ENCODE results near the gene NRN1.
"Not testable (repeated sequence)": the region's sequence is repeated elsewhere in the genome, so short reads cannot be mapped to it uniquely, and the experiment has no call there.

NRN1 gene

DNA sequence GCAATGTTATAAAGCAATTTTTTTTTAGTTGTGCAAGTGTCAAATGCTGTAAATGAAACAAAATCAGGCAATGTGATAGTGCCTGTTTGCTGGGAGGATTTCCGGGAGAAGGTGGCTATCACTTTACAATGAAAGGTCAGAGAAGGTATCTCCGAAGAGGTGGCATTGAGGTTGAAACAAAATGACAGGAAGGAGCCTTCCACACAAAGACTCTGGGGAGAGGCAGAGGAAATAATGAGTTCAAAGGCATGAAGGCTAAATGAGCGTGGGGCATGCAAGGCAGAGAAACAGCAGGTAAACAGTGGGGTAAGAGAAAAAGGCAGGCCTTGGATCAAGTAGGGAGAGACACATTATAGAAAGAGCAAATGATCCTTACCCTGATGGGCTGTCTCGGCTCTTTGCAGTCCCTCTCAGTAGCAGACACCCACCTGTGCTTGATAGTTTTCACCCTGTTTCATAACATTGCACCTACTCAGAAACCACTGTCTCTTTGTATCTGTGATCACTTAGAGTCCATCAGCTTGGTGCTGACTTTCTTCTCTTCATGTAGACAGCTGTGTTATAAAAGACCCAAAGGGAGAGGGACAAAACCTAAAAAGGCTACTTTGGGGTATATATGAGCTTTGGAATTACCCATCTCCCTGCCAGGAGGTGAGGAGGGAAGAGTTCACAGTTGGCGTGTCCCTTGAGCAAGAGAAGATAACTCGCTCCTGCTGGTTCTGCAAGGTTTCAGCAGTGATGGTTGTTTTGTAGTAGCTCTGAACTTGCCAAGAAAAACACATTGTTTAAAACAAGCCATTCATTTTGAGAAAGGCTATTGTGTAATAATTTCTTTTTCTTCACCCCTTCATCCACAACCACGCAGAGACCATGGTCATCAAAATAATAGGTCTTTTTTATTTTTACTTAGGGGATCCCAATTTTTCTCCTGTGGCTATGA, 22.3 kb downstream of the NRN1 start:
- DNase-seq (ENCODE audit: low spot score) (no peak), FAIRE-seq (no peak)

DNA sequence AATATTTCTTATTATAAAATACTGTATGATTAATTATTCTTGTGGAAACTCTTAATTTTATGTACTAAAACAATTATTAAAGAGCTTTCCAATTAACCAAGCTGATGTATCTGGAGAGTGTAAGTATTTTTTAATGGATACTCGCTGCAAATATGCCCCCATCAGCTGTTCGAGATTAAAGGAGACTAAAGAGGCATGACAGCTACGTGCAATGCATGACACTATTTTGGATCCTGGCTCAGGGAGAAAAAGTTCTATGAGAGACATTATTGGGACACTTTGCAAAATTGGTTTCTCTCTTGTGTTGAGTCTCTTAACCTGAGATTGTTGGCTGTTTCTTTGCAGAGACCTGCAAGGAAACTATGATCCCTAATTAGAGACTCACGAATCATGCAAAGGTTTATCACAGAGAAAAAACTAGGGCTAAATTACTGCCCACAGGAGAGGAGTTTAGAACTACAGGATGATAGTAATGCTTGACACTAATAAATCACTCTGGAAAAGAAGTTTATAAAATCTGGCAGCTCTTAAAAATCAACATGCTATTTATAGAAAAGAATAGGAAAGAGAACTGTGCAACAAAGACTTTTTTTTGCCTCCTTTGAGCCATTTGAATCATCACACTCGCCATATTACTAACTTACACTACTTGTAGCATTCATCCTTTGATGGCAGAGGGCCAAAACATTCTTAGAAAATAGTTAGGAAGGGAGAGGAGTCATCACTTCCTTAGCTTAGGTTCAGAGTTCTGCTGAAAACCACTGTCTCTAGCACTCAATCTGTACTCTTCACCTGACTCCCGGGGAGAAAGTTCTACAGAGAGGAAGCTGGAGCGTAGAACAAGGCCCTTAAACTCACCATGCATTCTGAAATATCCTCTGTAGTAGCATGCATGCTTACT, 25.3 kb downstream of the NRN1 start:
- FAIRE-seq (no peak), DNase-seq (ENCODE audit: low spot score) (peak; percentile 23)

GRCh38 chr6:5979650-5980420, 26.9 kb downstream of the NRN1 start:
- FAIRE-seq: no peak

DNA sequence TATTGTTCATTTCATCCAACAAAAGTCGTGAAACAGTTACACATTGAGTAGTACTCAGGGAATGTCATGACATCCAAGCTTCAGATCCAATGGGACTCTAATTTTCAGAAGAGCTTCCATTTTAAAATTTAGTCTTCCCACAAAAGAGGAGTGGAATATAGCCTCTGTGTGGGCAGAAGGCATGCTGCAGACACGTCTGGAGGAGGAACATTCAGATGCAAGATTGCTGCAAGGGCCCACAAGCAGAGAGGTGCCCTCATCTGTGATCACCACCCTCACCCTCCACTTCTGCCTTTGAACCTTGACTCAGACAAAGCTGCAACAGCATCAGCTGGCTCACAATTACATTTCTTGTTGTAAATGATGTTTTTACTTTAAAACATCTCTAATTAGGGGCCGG, 29.9 kb downstream of the NRN1 start:
- DNase-seq (ENCODE audit: low spot score) (no peak), FAIRE-seq (no peak)

More at GRCh38 chr6:5979650-5980420, 26.9 kb downstream of the NRN1 start:
- no peak for DNase-seq (ENCODE audit: low spot score)

DNA sequence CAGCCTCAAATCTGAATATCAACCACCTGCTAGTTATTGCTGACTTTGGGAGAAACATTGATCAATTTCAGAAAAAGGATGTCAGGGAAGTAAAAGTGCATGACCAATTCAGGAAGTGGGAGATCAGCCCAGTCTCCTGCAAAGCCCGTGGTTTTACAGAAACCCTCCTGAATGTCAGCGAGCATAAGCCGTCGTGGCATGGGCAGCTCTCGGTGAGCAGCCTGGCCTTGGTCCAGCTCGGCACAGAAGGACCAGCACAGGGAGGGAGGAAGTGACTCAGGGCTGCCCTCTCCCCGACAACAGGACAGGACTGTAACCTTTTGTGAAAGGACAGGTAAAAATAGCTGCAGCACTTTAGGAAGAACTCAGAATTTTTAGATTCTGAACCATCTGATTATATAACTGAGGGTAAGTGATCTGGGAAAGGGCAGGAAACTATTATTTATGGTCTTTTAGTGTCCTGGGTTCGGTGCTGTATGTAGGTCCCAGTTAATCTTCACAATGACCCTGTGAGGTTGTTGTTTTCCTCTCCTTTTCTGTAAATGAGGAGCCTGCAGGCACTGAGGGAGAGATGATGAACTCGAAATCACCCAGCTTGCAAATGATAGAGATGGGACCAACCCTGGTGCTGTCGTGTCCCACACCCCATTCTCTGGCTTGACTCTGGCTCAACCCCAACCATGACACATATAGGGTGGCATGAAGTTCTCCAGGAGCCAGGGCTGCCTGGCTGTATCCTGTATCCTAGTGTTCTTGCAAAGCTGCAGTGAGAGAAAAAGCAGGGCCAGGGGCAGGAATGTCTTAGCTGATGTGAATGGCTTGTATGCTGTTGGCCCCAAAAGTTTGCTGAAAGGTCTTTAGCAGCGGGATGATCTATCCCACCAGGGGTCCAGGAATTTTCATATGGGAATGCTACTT, 37.6 kb downstream of the NRN1 start:
- FAIRE-seq: no peak

GRCh38 chr6:5968036-5968435, 38.7 kb downstream of the NRN1 start:
- not testable (repeated sequence) for FAIRE-seq; DNase-seq (ENCODE audit: low spot score)

More for the DNA sequence above, 37.6 kb downstream of the NRN1 start:
- peak; percentile 14 for DNase-seq (ENCODE audit: low spot score)

- DNase-seq (ENCODE audit: low spot score) (no peak), FAIRE-seq (no peak)
These were observed 39.1 kb downstream of the NRN1 start for GRCh38 chr6:5967594-5967993.

DNA sequence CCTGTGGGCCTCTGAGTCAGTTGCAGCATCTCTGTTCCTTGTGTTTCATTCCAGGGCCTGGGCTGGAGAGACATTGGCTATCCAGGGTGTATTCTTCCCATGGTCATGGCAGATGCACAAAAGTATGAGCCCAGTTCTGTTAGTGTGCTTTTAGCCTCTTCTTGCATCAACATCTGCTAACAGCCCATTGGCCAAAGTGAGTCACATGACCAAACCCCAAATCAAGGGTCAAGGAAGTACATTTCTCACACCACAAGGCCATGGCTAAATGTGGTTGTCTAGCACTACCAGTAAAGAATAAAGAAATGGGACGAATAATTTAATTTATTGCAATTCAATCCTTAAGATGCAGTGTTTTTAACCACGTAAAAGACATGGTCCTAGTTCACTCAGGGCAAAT, 43.9 kb downstream of the NRN1 start:
- no peak for DNase-seq (ENCODE audit: low spot score)
- no peak for FAIRE-seq

DNA sequence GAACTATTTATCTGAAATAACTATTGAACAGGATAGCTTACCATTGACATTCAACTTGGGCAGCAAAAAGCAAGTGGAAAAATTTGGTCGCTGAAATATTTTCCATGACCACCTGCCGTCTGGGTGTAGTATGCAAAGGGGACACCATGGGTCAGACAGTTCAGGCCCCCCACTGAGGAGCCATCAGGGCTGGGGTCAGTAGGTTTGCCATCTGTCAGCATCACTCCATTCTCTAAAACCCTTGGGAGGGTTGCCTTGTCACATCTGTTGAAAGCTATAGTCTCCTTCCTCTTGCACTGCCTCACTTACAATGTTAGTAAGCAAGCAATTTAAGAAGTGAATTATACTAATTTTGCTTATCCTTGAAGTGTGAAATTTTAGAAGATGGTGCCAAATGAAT, 44.9 kb downstream of the NRN1 start:
- DNase-seq (ENCODE audit: low spot score) (no peak), FAIRE-seq (no peak)

GRCh38 chr6:5960456-5960855, 46.3 kb downstream of the NRN1 start:
- FAIRE-seq: no peak
- DNase-seq (ENCODE audit: low spot score): no peak

GRCh38 chr6:5958921-5959320, 47.8 kb downstream of the NRN1 start:
- FAIRE-seq (no peak), DNase-seq (ENCODE audit: low spot score) (no peak)

DNA sequence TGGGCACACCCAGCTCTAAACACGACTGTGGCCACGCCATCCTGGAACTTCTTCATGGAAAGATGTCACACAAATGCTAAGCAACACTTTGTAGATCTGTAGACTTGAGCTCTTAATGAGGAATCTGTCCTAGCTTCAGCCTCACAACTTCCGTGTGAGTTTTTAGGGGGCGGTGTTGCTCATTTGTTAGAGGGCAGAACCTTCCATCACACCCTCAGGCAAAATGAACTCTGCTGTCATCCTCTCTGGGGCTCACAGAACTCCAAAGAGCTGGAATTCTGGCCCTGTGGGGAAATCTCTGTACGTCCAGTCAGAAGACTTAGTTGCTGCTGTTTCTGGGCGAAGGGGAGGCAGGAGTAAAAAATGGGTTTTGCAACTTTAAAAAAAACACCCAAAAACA, 49.8 kb downstream of the NRN1 start:
- FAIRE-seq: no peak

DNA sequence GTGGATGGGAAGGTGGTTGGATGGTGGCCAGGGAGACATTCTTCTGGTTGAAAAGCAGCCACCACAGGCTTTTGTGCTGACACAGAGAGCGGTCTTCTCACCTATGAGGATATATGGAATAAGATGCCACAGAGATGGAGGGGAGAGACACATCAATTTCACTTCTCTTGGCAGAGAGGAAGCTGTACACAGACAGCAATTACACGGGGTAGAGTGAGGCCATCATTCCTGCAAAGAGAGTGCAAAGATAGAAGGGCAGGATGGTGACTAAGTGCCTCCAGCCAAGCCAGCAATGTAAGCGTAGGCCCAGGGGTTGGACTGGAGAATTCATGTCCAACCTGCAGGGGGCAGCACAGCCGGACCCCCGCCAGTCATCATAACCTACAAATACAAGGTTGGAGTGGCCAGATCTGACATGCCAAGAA, 56.4 kb downstream of the NRN1 start:
- DNase-seq (ENCODE audit: low spot score) (peak; percentile 6), FAIRE-seq (no peak)

More for the DNA sequence above, 49.8 kb downstream of the NRN1 start:
- DNase-seq (ENCODE audit: low spot score): no peak

All from RCC 7860 (cell line).